GM12873 (cell line): ENCODE results near the gene ABI3.

Source experiments
- CTCF ChIP-seq: IDR thresholded peaks from 2 replicates; pipeline ENCODE4 v1.5.1; 2012; ENCODE audit warnings: low read depth, mild to moderate bottlenecking, moderate library complexity, low read length, control low read depth; ENCODE audit not compliant: insufficient read depth; ENCODE audit errors: missing control alignments

The ABI3 gene

DNA sequence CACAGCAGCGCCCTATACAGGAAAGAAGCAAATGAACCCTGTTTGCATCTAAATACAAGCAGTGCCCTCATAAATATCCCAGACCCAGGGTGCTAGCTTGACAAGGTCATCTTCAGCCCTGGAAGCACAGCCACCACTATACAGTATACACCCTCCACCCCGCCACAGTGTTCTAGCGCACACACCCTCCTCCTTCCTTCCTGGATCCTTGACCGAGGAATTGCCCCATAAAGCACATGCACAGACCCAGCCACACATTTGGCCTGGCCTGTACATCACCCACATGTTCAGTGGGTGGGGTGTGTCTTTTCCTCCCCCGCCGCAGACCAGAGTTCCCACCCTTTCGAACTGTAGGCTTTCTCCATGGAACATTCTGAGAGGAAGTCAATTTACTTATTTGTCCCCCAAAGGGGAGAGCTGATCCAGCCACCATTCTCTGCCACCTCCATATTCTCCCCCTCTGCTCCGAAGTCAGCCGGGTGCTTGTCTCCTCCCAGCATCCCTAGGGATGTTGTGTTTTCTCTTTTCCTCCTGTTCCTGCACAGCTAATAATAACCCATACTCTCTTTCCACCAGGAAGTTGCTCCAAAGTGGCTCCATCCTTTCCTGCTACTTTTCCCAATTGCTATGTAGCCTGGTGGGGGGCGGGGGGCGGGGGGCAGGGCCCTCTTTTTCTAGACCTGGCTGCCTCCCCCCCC, 6.6 kb downstream of the ABI3 start:
- TF ChIP-seq CTCF: no peak

DNA sequence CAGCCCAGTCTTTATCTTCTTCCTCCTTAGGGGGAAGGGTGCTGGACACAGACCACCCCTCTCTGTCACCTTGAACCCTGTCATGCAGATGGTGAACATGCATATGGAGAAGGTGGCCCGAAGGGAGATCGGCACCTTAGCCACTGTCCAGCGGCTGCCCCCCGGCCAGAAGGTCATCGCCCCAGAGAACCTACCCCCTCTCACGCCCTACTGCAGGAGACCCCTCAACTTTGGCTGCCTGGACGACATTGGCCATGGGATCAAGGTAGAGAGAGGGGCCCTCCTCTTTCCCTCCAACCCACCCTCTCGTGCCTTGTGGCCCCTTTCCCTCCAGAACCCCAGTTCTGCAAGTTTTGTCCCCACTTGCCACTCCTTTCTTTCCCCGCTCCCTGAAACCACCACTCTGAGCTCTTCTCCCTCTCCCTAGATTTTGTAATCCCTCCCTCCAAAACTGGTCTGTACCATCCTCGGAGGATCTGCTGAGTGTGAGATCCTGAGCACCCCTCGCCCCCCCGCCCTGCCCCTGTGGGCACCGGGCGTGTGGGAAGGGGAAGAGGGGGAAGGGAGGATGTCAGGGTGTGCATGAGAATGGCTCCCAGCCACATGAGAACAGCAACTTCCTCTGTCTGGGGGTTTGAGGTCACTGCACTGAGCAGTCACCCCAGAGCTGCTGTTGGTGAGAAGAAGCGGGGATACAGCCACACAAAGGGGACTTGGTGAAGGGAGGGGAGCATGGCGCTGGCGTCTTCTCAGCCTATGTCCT, 7.3 kb downstream of the ABI3 start:
- no peak for TF ChIP-seq CTCF

- peak; percentile 50 for TF ChIP-seq CTCF
These were observed 8.7 kb downstream of the ABI3 start for GRCh38 chr17:49218941-49219913.

- no peak for TF ChIP-seq CTCF
These were observed 9.5 kb downstream of the ABI3 start for GRCh38 chr17:49219987-49220386.

DNA sequence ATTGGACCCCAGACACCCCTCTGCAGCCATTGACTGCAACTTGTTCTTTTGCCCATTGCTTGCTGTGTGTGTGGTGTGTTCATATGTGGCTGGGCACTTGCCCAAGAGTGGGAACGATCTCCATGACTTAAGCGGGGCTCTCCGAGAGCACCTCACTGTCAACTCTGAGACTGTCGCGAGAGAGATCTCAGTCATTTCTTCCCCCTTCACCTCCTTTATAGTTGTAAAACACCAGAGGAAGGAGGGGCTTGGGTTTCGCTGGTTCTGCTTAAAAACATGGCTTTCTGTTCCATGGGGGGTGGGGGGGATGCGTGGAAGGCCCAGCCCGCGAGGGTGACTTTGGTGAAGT, 12.6 kb downstream of the ABI3 start:
- TF ChIP-seq CTCF: no peak

- TF ChIP-seq CTCF: peak; percentile 94
These were observed 13.2 kb downstream of the ABI3 start for GRCh38 chr17:49223517-49224197.
